PC-9 (cell line): ENCODE data around the gene NTM.

ENCODE experiments used
- CTCF ChIP-seq: fragments of 200-600 bp; sonication (generic); conservative IDR thresholded peaks from 2 replicates; pipeline ENCODE4 v1.6.1; 2017; ENCODE audit warnings: mixed run types, antibody characterized with exemption, mild to moderate bottlenecking, moderate library complexity
- EZH2 ChIP-seq: fragments of 200-600 bp; sonication (generic); IDR thresholded peaks from 2 replicates; pipeline ENCODE4 v1.8.0; 2017; ENCODE audit warnings: antibody characterized with exemption, low read depth

GRCh38 chr11:132254906-132255305 lies 884.5 kb downstream of the NTM start:
- TF ChIP-seq CTCF (no peak), EZH2 (no peak)
